ENCODE measurements around the gene MTFMT.

Gene MTFMT

DNA sequence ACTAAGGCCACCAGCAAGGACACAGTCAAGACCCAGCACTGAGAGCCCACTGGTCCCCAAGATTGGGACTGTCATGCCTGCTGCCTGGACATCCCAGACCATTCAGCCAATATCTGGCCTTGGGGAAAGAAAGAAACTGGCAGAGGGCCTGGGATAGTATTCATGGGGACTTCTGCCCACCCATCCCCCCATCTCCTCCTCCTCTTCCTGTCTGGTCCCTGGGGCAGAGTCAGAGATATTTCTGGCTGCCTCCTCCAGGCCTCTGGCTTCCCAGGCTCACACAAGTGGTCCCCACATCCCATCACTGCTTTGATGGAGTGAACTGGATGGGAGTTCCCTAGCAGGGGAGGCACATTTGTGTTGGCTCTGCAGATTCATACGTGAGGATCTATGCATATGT lies 42.6 kb upstream of the MTFMT start:
- H3K4me3 ChIP-seq (ENCODE audit: low read depth, low read length), result no peak overlapping the region
- no peak for TF ChIP-seq CTCF (IDR thresholded peaks at IDR 0.05; ENCODE audit: insufficient read depth, low read depth, low read length, missing control alignments)
- no peak for DNase-seq (ENCODE audit: low read depth)

DNA sequence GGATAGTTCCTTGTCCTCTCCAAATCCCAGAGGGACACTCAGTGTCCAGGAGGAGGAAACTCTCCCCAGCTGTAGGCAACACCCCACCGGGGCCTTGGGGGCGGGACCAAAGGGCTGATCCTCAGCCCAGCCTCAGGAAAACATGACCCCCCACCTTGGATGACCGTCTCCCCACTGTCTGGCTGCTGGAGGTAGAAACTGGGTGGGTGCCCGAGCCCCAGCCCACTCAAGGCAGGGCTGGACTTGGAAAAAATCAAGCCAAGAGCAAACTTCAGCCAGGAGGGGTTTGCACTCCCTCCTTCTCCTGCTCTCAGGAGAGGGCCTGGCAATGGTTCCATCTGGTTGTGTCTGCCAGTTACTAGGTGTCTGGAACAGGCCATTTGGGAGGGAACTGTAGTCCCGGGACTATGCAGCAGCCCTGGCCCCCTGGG lies 42.0 kb upstream of the MTFMT start:
- DNase-seq (ENCODE audit: low read depth), result no peak
- H3K4me3 ChIP-seq (ENCODE audit: low read depth, low read length), result no peak overlapping the region
- TF ChIP-seq CTCF (IDR thresholded peaks at IDR 0.05; ENCODE audit: insufficient read depth, low read depth, low read length, missing control alignments), result no peak

DNA sequence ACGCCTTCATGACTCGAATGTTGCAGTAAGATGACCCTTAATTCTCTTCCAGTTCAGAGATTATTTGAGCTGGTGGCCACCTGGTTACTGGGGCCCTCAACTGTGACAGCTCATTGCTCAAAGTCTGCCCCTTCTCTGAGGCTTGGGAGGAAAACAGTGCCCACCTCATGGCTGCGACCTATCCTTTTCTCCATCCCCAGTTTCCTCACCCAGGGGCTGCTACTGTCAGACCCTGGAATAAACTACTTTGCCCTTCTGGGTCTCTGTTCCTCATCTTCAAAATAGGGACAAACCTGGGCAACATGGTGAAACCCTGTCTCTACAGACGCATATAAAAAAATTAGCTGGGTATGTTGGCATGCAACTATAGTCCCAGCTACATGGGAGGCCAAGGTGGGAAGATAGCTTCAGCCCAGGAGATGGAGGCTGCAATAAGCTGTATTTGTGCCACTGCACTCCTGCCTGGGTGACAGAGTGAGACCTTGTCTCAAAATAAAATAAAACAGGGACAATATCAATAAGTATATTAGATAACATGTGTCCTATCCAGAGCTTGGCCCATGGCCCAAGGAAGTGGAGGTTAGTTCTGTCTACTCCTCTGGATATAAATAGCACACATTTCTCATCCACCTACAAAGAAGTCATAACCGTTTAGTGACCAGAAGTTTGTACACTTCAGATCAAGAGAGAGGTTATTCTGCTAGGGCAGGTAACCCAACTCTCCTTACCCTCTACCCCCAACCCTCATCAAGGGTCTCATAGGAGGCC lies 40.5 kb upstream of the MTFMT start:
- no peak for DNase-seq (ENCODE audit: low read depth)
- TF ChIP-seq CTCF (IDR thresholded peaks at IDR 0.05; ENCODE audit: insufficient read depth, low read depth, low read length, missing control alignments), result no peak
- no peak overlapping the region for H3K4me3 ChIP-seq (ENCODE audit: low read depth, low read length)

GRCh38 chr15:65069179-65069578 lies 39.7 kb upstream of the MTFMT start:
- no peak overlapping the region for H3K4me3 ChIP-seq (ENCODE audit: low read depth, low read length)
- DNase-seq (ENCODE audit: low read depth), result no peak
- no peak for TF ChIP-seq CTCF (IDR thresholded peaks at IDR 0.05; ENCODE audit: insufficient read depth, low read depth, low read length, missing control alignments)

DNA sequence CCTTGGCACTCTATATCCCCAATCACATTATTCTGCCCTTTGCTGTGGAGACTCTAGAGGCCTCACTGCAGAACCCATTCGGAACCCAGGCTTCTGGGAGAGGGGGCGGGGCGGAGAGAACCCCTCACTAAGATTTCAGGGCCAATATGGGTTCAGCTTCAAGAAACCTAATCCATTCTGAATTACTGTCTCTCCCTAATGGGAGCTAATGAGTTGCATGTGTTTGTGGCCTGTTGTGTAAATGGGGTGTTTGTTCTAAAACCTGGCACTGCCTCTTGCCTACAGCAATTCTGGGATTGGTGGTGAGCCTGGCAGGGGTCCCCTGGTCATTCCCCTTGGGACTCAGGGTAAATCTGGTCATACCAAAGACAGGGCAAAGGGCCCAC lies 39.0 kb upstream of the MTFMT start:
- H3K4me3 ChIP-seq (ENCODE audit: low read depth, low read length), result no peak overlapping the region
- no peak for DNase-seq (ENCODE audit: low read depth)
- no peak for TF ChIP-seq CTCF (IDR thresholded peaks at IDR 0.05; ENCODE audit: insufficient read depth, low read depth, low read length, missing control alignments)

GRCh38 chr15:65067645-65068402 lies 38.4 kb upstream of the MTFMT start, which contains the start of gene RASL12:
Gene RASL12 (minus strand): TSS chr15:65067991. CDS start chr15:65067835, 156 bp downstream.
- no peak within 1 kb of the TSS for H3K4me3 ChIP-seq (ENCODE audit: low read depth, low read length)
- no peak for DNase-seq (ENCODE audit: low read depth)
- no peak for TF ChIP-seq CTCF (IDR thresholded peaks at IDR 0.05; ENCODE audit: insufficient read depth, low read depth, low read length, missing control alignments)

All from GM12865 (cell line).